ENCODE results near the gene EGR1. TPM values are rescaled to one million over a fixed set of nuclear protein-coding genes. Genes with fewer than 3 reads are reported as not detected.

Gene EGR1
- total and polyA plus RNA-seq, 4 donors = 1.4 to 88.7 (median 13.1) TPM

- no peak for DNase-seq (ENCODE audit: low spot score)
- Histone ChIP-seq H3K36me3 (ENCODE audit: control insufficient read depth in 4 of 4, insufficient read depth in 3 of 4, low read depth in 1 of 4, low read length in 3 of 4) (peaks cover 3 to 13% (median 9%) of the 10 kb centered on the region in 4 donors), H3K27ac (ENCODE audit: low read depth in 1 of 2, low read length in 2 of 2) (no peak overlapping the region), H3K27me3 (ENCODE audit: control insufficient read depth in 4 of 4, insufficient read depth in 4 of 4, low read length in 3 of 4) (no peaks in the 10 kb centered on the region), H3K4me1 (ENCODE audit: control insufficient read depth in 4 of 4, insufficient read depth in 4 of 4, low read length in 3 of 4) (peaks cover 3 to 6% (median 4%) of the 10 kb centered on the region in 4 donors), H3K9ac (ENCODE audit: low read depth in 1 of 2, low read length in 2 of 2) (no peak overlapping the region), H3K9me3 (ENCODE audit: control insufficient read depth in 4 of 4, low read length in 3 of 4) (no peaks in the 10 kb centered on the region), H3K4me3 (ENCODE audit: low read depth in 1 of 3, low read length in 3 of 3) (no peak overlapping the region)
- no peak for TF ChIP-seq TAF1 (conservative IDR thresholded peaks at IDR 0.05)
- no peak for TF ChIP-seq GABPA (IDR thresholded peaks at IDR 0.05 in 1 of 2, conservative IDR thresholded peaks at IDR 0.05 in 1 of 2)
- TF ChIP-seq MAX (IDR thresholded peaks at IDR 0.05) = no peak
- no peak for TF ChIP-seq RXRA (IDR thresholded peaks at IDR 0.05)
- no peak for TF ChIP-seq RAD21 (IDR thresholded peaks at IDR 0.05)
- no peak for TF ChIP-seq SP1 (IDR thresholded peaks at IDR 0.05)
- TF ChIP-seq REST (IDR thresholded peaks at IDR 0.05) = no peak
- TF ChIP-seq JUND (IDR thresholded peaks at IDR 0.05) = no peak
- TF ChIP-seq ATF3 (IDR thresholded peaks at IDR 0.05) = no peak
- TF ChIP-seq HNF4G (IDR thresholded peaks at IDR 0.05) = no peak
- no peak for TF ChIP-seq ZBTB33 (IDR thresholded peaks at IDR 0.05)
- 90% methylated on average over 17 of the region's 17 CpGs for WGBS
Observed at GRCh38 chr5:138440159-138441073, 24.9 kb upstream of the EGR1 start.

GRCh38 chr5:138441221-138441620 is 24.1 kb upstream of the EGR1 start:
- TF ChIP-seq RAD21 (IDR thresholded peaks at IDR 0.05) = no peak
- TF ChIP-seq YY1 (IDR thresholded peaks at IDR 0.05) = no peak
- no peak for TF ChIP-seq RXRA (IDR thresholded peaks at IDR 0.05)
- no peak for TF ChIP-seq ZBTB33 (IDR thresholded peaks at IDR 0.05)
- Histone ChIP-seq H3K4me1 (ENCODE audit: control insufficient read depth in 4 of 4, insufficient read depth in 4 of 4, low read length in 3 of 4) (peaks cover 3 to 6% (median 4%) of the 10 kb centered on the region in 4 donors), H3K9ac (ENCODE audit: low read depth in 1 of 2, low read length in 2 of 2) (no peak overlapping the region), H3K36me3 (ENCODE audit: control insufficient read depth in 4 of 4, insufficient read depth in 3 of 4, low read depth in 1 of 4, low read length in 3 of 4) (peaks cover 0 to 5% (median 1%) of the 10 kb centered on the region in 4 donors), H3K9me3 (ENCODE audit: control insufficient read depth in 4 of 4, low read length in 3 of 4) (no peaks in the 10 kb centered on the region), H3K4me3 (ENCODE audit: low read depth in 1 of 3, low read length in 3 of 3) (no peak overlapping the region), H3K27ac (ENCODE audit: low read depth in 1 of 2, low read length in 2 of 2) (no peak overlapping the region), H3K27me3 (ENCODE audit: control insufficient read depth in 4 of 4, insufficient read depth in 4 of 4, low read length in 3 of 4) (no peaks in the 10 kb centered on the region)
- WGBS = 97% methylated on average over 9 of the region's 9 CpGs
- no peak for DNase-seq (ENCODE audit: low spot score)
